ENCODE results near the gene FNDC11. TPM values are rescaled to one million over a fixed set of nuclear protein-coding genes. Genes with fewer than 3 reads are reported as not detected.

FNDC11 gene
- total RNA-seq, 6 experiments from 2014 or later, result not detected

DNA sequence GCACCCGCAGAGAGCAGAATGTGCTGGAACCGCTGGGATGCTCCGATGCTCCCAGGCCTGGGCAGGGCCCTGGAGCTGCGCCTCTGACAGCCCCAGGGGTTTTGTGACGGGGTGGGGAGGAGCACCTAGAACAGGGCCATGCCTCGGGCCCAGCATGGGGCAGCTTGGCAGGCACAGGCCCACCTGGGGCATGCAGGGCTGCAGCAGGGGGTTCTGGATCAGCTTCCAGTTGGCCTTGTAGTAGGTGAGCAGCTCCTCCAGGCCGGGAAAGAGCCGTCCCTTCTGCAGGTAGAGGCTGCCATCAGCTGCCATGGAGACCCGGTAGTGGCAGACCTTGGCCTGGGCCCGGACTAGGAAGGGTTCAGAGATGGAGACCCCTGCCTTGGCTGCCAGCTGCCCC lies 10.8 kb upstream of the FNDC11 start:
- Mint-ChIP-seq H3K27ac (no peak overlapping the region), H3K9me3 (no peaks in the 10 kb centered on the region), H3K4me3 (no peak overlapping the region), H3K27me3 (ENCODE audit: insufficient read depth) (peaks cover 14% of the 10 kb centered on the region), H3K4me1 (ENCODE audit: low read depth) (peaks cover 10% of the 10 kb centered on the region), H3K36me3 (ENCODE audit: low read depth) (no peaks in the 10 kb centered on the region)
- no peak for DNase-seq
- TF ChIP-seq CTCF (IDR thresholded peaks at IDR 0.05), result no peak

DNA sequence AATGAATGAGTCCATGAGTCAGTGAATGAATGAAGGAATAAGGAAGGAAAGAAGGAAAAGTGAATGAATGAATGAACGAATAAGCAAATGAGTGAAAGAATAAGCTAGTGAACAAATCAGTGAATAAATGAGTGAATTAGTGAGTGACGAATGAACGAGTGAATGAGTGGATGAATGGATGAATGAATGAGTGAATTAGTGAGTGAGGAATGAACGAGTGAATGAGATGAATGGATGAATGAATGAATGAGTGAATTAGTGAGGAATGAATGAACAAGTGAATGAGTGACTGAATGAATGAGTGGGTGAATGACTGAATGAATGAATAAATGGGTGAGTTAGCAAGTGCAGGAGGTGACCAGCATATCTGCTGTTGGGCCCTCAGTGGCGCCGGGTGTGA lies 10.2 kb upstream of the FNDC11 start:
- Mint-ChIP-seq H3K4me3 (no peak overlapping the region), H3K4me1 (ENCODE audit: low read depth) (peaks cover 10% of the 10 kb centered on the region), H3K36me3 (ENCODE audit: low read depth) (no peaks in the 10 kb centered on the region), H3K27ac (no peak overlapping the region), H3K27me3 (ENCODE audit: insufficient read depth) (peaks cover 14% of the 10 kb centered on the region), H3K9me3 (no peaks in the 10 kb centered on the region)
- DNase-seq, result no peak
- TF ChIP-seq CTCF (IDR thresholded peaks at IDR 0.05), result no peak

GRCh38 chr20:63544241-63544957 lies 9.6 kb upstream of the FNDC11 start:
- no peaks in the 10 kb centered on the region for H3K9me3 Mint-ChIP-seq
- H3K27ac Mint-ChIP-seq, result no peak overlapping the region

GRCh38 chr20:63544958-63545516 lies 8.9 kb upstream of the FNDC11 start:
- no peaks in the 10 kb centered on the region for H3K9me3 Mint-ChIP-seq
- no peaks in the 10 kb centered on the region for H3K36me3 Mint-ChIP-seq (ENCODE audit: low read depth)
- peaks cover 10% of the 10 kb centered on the region for H3K4me1 Mint-ChIP-seq (ENCODE audit: low read depth)
- H3K27me3 Mint-ChIP-seq (ENCODE audit: insufficient read depth), result peaks cover 18% of the 10 kb centered on the region
- TF ChIP-seq CTCF (IDR thresholded peaks at IDR 0.05), result no peak
- H3K4me3 Mint-ChIP-seq, result no peak overlapping the region
- H3K27ac Mint-ChIP-seq, result no peak overlapping the region
- no peak for DNase-seq

More at GRCh38 chr20:63544241-63544957, 9.6 kb upstream of the FNDC11 start:
- H3K4me3 Mint-ChIP-seq, result no peak overlapping the region
- peaks cover 10% of the 10 kb centered on the region for H3K4me1 Mint-ChIP-seq (ENCODE audit: low read depth)
- H3K27me3 Mint-ChIP-seq (ENCODE audit: insufficient read depth), result peaks cover 17% of the 10 kb centered on the region
- no peaks in the 10 kb centered on the region for H3K36me3 Mint-ChIP-seq (ENCODE audit: low read depth)
- TF ChIP-seq CTCF (IDR thresholded peaks at IDR 0.05), result no peak
- DNase-seq, result no peak

- TF ChIP-seq CTCF (IDR thresholded peaks at IDR 0.05), result no peak
- H3K4me1 Mint-ChIP-seq (ENCODE audit: low read depth), result peaks cover 5% of the 10 kb centered on the region
- no peaks in the 10 kb centered on the region for H3K9me3 Mint-ChIP-seq
- peaks cover 19% of the 10 kb centered on the region for H3K27me3 Mint-ChIP-seq (ENCODE audit: insufficient read depth)
- no peak overlapping the region for H3K27ac Mint-ChIP-seq
- DNase-seq, result no peak
- no peak overlapping the region for H3K4me3 Mint-ChIP-seq
- no peaks in the 10 kb centered on the region for H3K36me3 Mint-ChIP-seq (ENCODE audit: low read depth)
These were observed 8.1 kb upstream of the FNDC11 start for GRCh38 chr20:63545814-63546213.

Measured in HFFc6 (cell line).